ENCODE results near the gene SLC35F1.

DNA sequence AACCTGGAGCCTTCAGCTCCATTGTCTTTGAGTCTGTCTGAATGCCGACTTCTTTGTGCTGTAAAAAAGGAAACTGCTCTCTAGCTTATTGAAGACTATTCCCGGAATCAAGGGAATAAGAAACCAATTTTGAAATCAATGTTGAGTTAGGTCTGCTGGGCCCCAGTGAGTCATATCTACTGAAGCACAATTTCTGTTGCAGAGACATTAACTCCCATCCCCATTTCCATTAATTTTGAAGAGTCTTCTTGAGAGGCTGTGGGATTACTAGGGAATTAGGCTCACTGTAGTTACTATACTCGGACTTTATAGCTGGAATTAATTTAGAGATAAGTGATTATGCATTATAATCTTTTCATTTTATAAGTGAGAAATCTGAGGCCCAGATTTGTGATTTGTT, 116.7 kb downstream of the SLC35F1 start:
- TF ChIP-seq, protein P1, sequence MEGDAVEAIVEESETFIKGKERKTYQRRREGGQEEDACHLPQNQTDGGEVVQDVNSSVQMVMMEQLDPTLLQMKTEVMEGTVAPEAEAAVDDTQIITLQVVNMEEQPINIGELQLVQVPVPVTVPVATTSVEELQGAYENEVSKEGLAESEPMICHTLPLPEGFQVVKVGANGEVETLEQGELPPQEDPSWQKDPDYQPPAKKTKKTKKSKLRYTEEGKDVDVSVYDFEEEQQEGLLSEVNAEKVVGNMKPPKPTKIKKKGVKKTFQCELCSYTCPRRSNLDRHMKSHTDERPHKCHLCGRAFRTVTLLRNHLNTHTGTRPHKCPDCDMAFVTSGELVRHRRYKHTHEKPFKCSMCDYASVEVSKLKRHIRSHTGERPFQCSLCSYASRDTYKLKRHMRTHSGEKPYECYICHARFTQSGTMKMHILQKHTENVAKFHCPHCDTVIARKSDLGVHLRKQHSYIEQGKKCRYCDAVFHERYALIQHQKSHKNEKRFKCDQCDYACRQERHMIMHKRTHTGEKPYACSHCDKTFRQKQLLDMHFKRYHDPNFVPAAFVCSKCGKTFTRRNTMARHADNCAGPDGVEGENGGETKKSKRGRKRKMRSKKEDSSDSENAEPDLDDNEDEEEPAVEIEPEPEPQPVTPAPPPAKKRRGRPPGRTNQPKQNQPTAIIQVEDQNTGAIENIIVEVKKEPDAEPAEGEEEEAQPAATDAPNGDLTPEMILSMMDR (IDR thresholded peaks at IDR 0.05; ENCODE audit: low read length) = no peak
- no peak for TF ChIP-seq EZH2 (IDR thresholded peaks at IDR 0.05; ENCODE audit: borderline replicate concordance, low read length)
